HG03196 (cell line): ENCODE data around the gene FYB2.
"Not testable (repeated sequence)": the region's sequence is repeated elsewhere in the genome, so short reads cannot be mapped to it uniquely, and the experiment has no call there.

Source experiments
- ATAC-seq: cut with Tn5 transposase; IDR thresholded peaks from one replicate; pipeline ENCODE4 v1.9.1; 2021; ENCODE audit not compliant: unreplicated experiment

FYB2 gene

GRCh38 chr1:56798053-56798471, 21.1 kb downstream of the FYB2 start:
- no peak for ATAC-seq

GRCh38 chr1:56797065-56797685, 22.0 kb downstream of the FYB2 start:
- no peak for ATAC-seq

- no peak for ATAC-seq
Measured at GRCh38 chr1:56795870-56796269, 23.3 kb downstream of the FYB2 start.

- no peak for ATAC-seq
Measured at GRCh38 chr1:56790036-56790435, 29.2 kb downstream of the FYB2 start.

GRCh38 chr1:56788588-56788987, 30.6 kb downstream of the FYB2 start:
- ATAC-seq = no peak

- ATAC-seq = no peak
Measured at GRCh38 chr1:56788102-56788501, 31.1 kb downstream of the FYB2 start.

GRCh38 chr1:56787330-56787729, 31.9 kb downstream of the FYB2 start:
- ATAC-seq = no peak

GRCh38 chr1:56782773-56783172, 36.4 kb downstream of the FYB2 start:
- no peak for ATAC-seq

GRCh38 chr1:56780826-56781225, 38.4 kb downstream of the FYB2 start:
- no peak for ATAC-seq

GRCh38 chr1:56780128-56780750, 39.0 kb downstream of the FYB2 start:
- ATAC-seq = no peak

GRCh38 chr1:56777972-56778371, 41.2 kb downstream of the FYB2 start:
- no peak for ATAC-seq

GRCh38 chr1:56774732-56775131, 44.5 kb downstream of the FYB2 start:
- not testable (repeated sequence) for ATAC-seq

- ATAC-seq = peak; percentile 77
Measured at GRCh38 chr1:56774067-56774609, 45.1 kb downstream of the FYB2 start.

- ATAC-seq = no peak
Measured at GRCh38 chr1:56773341-56774066, 45.7 kb downstream of the FYB2 start.

- ATAC-seq = no peak
Measured at GRCh38 chr1:56771717-56772116, 47.5 kb downstream of the FYB2 start.

GRCh38 chr1:56758794-56759193, 60.4 kb downstream of the FYB2 start:
- no peak for ATAC-seq

- ATAC-seq = no peak
Measured at GRCh38 chr1:56758135-56758534, 61.1 kb downstream of the FYB2 start.

- ATAC-seq = no peak
Measured at GRCh38 chr1:56755911-56756310, 63.3 kb downstream of the FYB2 start.

GRCh38 chr1:56754708-56755479, 64.3 kb downstream of the FYB2 start:
- ATAC-seq = no peak

- ATAC-seq = no peak
Measured at GRCh38 chr1:56745231-56745630, 74.0 kb downstream of the FYB2 start.

- no peak for ATAC-seq
Measured at GRCh38 chr1:56728964-56729363, 90.2 kb downstream of the FYB2 start.
